Activated T-helper 1 cell treated with Interleukin-2 at 50 U/mL for 16 hours (primary cell): ENCODE data around the gene CD101.
"Not testable (repeated sequence)": the region's sequence is repeated elsewhere in the genome, so short reads cannot be mapped to it uniquely, and the experiment has no call there.

Experiments used
- DNase-seq: peaks from one replicate; pipeline ENCODE4 v3.0.0-alpha.2; 2020; ENCODE audit warnings: low read depth

Gene CD101

GRCh38 chr1:117001254-117001927 lies at the start of gene CD101:
Gene CD101, plus strand, starts transcription at chr1:117001760. Its CDS starts 58 bp downstream, at chr1:117001818.
- DNase-seq: no peak

GRCh38 chr1:116952738-116953275 lies 48.8 kb upstream of the CD101 start:
- DNase-seq: no peak

GRCh38 chr1:116954440-116954839 lies 47.1 kb upstream of the CD101 start:
- no peak for DNase-seq

- DNase-seq: no peak
Measured at GRCh38 chr1:116956378-116956777, 45.2 kb upstream of the CD101 start.

GRCh38 chr1:116957646-116958045 lies 43.9 kb upstream of the CD101 start:
- DNase-seq: no peak

- DNase-seq: no peak
Measured at GRCh38 chr1:116958110-116958509, 43.5 kb upstream of the CD101 start.

GRCh38 chr1:116958977-116959376 lies 42.6 kb upstream of the CD101 start:
- DNase-seq: no peak

GRCh38 chr1:116961606-116962005 lies 40.0 kb upstream of the CD101 start:
- DNase-seq: no peak

GRCh38 chr1:116962987-116963639 lies 38.4 kb upstream of the CD101 start:
- no peak for DNase-seq

- DNase-seq: no peak
Measured at GRCh38 chr1:116966791-116967190, 34.8 kb upstream of the CD101 start.

- DNase-seq: no peak
Measured at GRCh38 chr1:116968724-116969123, 32.8 kb upstream of the CD101 start.

GRCh38 chr1:116971258-116971860 lies 30.2 kb upstream of the CD101 start:
- no peak for DNase-seq

GRCh38 chr1:116971965-116972673 lies 29.4 kb upstream of the CD101 start:
- no peak for DNase-seq

GRCh38 chr1:116972674-116973030 lies 28.9 kb upstream of the CD101 start:
- no peak for DNase-seq

- not testable (repeated sequence) for DNase-seq
Measured at GRCh38 chr1:116980309-116980708, 21.3 kb upstream of the CD101 start.

- DNase-seq: no peak
Measured at GRCh38 chr1:116981521-116982037, 20.0 kb upstream of the CD101 start.

GRCh38 chr1:116982319-116983004 lies 19.1 kb upstream of the CD101 start:
- no peak for DNase-seq

GRCh38 chr1:116983112-116983511 lies 18.4 kb upstream of the CD101 start:
- DNase-seq: no peak

- no peak for DNase-seq
Measured at GRCh38 chr1:116983678-116984077, 17.9 kb upstream of the CD101 start.

- DNase-seq: no peak
Measured at GRCh38 chr1:116984406-116985160, 17.0 kb upstream of the CD101 start.
